Measurements from ENCODE around the gene DOCK10.
A peak's percentile ranks its signal among the peaks of the same experiment; 100 is the strongest.

DOCK10 gene

GRCh38 chr2:224869601-224870233 is 172.6 kb downstream of the DOCK10 start:
- no peak for DNase-seq

GRCh38 chr2:224865016-224865415 is 177.3 kb downstream of the DOCK10 start:
- no peak for DNase-seq

GRCh38 chr2:224861266-224861665 is 181.0 kb downstream of the DOCK10 start:
- DNase-seq = no peak

- no peak for DNase-seq
These were observed 181.5 kb downstream of the DOCK10 start for GRCh38 chr2:224860786-224861185.

GRCh38 chr2:224851811-224852210 is 190.5 kb downstream of the DOCK10 start:
- no peak for DNase-seq

DNA sequence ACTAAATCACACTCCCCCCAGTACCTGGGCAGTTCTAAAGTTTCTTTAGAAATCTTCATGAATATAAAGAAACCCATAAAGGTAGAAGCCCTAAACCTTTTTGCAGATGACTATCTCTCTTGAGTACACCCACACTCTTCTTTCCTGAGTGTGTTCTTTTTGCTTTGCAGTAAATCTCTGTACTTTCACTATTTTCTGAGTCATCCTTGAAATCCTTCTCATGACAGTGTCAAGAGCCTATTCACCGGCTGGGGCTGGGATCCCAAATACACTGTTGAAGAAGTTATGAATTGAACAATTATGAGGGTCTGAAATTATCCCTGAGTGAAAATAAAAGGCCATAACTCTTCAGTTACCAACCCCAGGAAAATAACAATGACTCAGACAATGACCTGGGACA is 192.2 kb downstream of the DOCK10 start:
- DNase-seq = no peak

- DNase-seq = peak; percentile 1
These were observed 193.0 kb downstream of the DOCK10 start for GRCh38 chr2:224849264-224849663.

DNA sequence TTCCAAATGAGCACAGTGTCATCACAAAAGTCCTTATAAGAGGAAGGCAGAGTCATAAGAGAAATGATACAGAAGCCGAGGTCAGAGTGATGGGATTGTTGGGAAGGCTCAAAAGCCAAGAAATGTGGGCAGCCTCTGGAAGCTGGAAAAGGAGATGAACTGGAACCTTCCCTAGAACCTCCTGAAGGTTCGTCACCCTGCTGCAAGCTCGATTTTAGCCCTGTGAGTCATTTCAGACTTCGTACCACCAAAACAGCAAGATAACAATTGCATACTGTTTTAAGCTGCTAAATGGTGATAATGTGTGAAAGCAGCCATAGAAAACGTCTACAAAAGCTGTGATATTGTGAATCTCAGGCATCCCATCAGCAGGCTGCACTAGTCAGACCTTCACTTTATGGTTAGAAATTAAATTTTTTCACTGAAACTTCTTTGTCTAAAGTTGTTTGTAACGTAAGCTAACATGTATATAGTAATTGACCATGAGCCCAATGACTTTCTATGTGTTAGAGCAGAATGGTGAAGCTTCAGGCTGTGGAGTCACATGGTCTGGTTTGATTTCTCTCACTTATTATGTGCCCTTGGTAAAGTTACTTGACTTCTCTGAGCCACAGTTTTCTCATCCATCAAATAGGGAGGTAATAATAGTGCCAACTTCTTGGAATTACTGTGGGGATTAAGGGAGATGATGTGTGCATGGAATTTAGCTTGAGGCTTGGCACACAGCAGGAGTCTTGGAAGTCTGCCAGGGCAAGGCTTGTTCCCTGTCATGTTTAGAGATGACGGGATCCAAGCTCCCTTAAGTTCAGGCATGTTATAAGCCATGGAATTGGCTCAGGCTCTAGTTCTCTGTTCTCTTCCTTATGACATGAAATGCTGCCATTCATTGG is 194.1 kb downstream of the DOCK10 start:
- DNase-seq = peak; percentile 1

DNA sequence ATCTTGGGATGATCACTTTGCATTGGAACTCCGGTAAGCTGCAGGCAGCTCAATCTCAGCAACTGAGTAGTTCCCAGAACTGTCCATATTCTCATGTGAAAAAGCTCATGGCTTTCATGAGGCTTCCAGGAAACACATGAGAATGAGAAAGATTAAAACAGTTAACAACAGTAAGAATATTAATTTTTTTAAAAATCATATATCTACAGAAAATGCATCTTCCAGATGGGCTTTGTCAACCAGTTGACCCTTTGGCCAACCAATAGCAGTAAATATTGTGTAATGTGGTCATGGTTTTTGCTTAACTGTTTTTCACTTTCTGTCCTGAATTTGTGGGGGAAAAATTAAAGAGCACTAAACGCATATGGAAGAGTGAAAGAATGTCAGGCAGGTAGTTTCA is 194.9 kb downstream of the DOCK10 start:
- DNase-seq = no peak

- no peak for DNase-seq
These were observed 195.6 kb downstream of the DOCK10 start for GRCh38 chr2:224846686-224847085.

DNA sequence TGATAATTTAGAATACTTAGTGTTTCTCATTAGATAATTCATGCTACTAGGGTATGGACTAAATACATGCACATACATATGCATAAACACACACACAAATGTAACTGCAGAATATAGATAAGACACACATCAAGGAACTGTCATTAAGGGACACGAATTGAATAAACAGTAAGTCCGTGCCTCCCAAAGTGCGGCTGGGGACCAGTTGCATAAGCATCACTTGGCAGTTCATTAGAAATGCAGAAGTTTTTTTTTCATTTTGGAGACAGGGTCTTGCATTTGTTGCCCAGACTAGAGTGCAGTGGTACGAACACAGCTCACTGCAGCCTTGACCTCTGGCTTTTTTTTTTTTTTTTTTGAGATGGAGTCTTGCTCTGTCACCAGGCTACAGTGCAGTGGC is 196.1 kb downstream of the DOCK10 start:
- no peak for DNase-seq

DNA sequence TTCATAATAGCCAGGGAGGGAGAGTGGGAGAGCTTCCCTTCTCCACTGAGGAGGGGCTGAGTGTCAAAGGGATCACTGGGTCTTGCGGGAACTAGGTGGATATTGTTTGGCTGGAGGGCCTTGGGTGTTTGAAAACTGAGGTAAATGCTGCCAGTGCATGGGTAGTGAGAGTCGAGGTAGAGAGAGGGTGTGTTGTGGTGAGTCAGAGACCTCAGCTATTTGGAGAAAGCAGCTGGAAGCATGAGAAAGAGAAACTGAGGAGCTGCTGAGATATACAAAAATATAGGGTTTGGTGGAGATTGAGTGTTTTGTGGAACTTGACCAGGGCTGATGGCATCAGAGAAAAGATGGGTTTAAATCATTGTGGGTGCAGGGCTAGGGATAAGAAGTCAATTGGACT is 199.1 kb downstream of the DOCK10 start:
- DNase-seq = no peak

GRCh38 chr2:224841910-224842309 is 200.4 kb downstream of the DOCK10 start:
- no peak for DNase-seq

- no peak for DNase-seq
These were observed 203.9 kb downstream of the DOCK10 start for GRCh38 chr2:224838335-224838734.

- no peak for DNase-seq
These were observed 204.7 kb downstream of the DOCK10 start for GRCh38 chr2:224837558-224837957.

DNA sequence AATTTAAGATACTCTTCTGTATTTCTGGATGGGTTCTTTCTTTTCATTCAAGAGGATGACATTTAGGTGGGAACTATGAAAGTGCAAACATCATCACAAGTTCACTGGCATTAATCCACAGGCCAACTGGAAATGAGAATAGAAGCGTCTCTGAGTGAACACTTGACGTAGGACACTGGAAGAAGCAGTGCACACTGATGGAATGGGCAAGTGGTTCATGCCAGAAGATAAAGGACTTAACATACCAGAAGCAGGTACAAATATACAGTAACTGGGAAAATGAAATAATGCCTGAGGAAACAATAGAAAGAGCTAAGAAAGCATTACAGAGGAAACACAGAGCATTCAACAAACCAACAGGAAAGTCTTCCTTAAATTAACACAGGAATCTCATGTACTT is 205.2 kb downstream of the DOCK10 start:
- no peak for DNase-seq

GRCh38 chr2:224836263-224836662 is 206.0 kb downstream of the DOCK10 start:
- DNase-seq = no peak

DNA sequence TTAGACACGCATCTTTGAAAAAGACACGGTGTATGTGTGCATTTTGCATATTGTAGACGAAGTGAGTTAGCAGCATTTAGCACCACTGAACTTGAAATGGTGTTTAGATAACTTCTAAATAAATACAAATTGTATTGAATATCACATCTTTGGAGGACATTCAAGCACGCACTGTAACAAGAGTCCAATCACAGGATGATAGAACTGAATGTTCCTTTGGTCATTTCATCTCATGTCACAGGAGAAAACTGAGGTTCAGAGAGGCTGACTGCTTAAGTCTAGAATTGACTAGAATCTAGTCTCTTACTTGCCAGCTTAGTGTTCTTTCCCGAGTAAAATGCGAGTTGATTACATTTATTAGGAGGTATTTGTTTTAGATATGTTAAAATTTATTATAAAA is 206.9 kb downstream of the DOCK10 start:
- DNase-seq = no peak

GRCh38 chr2:224833986-224834385 is 208.3 kb downstream of the DOCK10 start:
- no peak for DNase-seq

DNA sequence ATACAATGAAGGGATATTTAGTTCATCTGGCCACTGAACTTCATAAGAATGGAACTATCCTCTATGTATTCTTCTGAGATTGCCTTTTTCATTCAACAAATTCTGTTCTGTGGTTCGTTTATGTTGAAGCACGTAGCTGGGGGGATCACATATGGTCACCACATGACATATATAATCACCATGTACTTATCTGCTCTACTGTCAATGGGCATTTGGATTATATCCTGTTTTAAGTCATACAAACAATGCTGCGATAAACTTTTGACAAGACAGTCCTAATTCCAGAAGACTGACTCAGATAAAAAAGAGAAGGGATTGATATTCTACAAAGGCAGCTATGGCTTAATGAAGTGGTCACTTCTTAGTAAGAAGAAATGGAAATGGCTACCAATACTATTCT is 210.1 kb downstream of the DOCK10 start:
- no peak for DNase-seq

GRCh38 chr2:224831530-224831929 is 210.7 kb downstream of the DOCK10 start:
- no peak for DNase-seq

DNA sequence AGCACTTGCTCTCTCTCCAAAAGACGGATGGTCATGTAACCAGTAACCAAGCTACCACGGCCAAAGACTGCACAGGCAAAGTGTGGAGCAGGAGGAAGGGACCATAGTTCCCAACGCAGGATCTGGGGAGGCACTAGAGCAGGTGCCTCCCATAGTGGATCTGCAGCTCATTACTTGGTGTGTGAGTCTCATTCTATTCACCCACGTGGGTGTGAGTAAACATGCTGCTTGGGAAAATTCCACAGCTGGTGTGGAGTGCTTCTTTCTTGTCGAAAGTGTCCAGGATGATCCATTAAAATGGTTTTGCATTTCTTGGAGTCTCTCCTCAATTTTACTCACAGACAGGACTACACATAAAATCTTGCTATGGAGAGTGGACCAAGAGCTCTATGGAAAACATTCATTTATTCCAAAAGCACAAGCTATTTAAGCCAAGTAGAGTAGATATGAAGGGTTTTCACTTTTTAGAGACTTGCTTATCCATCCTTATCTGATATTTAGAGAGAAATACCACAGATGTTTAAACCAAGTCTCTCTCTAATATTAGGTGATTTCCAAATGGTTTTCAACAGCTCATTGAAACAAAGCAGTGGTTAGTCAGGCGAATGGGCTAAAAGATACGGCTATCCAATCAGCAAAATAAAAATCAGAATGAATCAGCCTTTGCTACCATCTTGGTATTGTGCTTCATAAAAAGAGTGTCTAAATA is 221.8 kb downstream of the DOCK10 start:
- DNase-seq = peak; percentile 63

DNA sequence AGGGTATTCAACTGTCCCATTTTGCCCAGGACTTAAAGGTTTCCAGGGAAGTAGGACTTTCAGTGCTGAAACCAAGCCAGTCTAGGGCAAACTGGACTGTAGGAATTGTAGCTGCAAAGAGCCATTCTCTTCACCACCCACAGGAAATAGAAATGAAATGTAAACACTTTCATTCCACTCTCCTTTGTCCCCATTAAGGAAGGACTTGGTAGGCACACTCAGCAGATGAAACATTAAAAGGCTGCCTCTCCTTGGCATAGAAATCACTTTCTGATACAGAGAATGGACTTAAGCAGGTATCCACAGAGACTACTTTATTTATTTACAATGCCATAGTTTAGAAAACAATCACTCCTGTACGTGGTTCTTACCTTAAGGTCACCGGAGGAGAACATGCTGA is 223.2 kb downstream of the DOCK10 start:
- peak; percentile 78 for DNase-seq

DNA sequence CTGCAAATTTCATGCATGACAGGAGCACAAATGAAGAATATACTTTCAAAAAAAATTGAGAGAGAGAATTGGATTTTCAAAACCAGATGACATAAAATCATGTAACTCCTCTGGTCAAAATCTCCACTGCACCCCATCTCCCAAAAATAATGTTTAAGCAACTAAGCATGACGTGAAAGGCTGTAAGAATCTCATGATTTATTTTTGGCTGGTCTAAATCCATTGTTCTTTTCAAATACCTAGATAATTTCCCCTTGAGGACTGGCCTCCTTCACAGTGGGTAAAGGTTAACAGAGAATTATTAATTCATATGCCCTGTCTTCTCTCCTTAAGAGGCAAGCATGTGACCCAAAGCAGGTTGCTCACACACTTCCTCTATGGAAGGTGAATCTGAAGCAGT is 224.6 kb downstream of the DOCK10 start:
- no peak for DNase-seq

Measured in DMS53 (cell line).